HG03175 (cell line): ENCODE results near the gene TLL2.

Experiments used
- ATAC-seq: cut with Tn5 transposase; IDR thresholded peaks from one replicate; pipeline ENCODE4 v1.9.1; 2021; ENCODE audit warnings: mild to moderate bottlenecking, moderate library complexity; ENCODE audit not compliant: unreplicated experiment

TLL2 gene

DNA sequence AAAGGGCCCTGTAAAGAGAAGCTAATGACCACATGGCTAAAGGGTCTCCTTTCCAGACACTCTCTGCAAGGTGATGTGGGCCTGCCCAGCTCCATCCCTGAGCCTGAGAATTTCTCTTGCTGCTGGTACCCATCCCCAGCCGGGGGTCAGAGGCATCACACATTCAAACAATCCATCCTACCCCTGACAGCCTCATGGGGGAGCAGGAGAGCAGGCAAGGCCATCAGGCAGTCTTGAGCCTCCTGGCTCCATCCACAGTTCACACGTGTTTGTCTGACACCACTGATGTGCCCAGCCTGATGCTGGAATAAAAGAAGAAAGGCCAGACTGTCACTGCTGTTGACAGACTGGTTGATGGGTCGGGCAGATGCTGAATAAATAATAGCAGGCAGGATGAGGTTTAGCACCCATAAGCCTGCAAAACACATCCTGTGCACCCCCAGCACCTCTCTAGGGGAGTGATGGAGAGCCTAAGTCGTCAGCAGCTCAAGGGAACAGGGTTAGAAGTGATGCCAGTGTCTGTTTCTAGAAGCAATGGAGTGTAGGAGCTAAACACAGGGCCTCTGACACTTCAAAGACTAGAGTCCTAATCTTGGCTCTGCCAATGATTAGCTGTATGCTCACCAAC lies 43.5 kb downstream of the TLL2 start:
- ATAC-seq, result peak; percentile 47

DNA sequence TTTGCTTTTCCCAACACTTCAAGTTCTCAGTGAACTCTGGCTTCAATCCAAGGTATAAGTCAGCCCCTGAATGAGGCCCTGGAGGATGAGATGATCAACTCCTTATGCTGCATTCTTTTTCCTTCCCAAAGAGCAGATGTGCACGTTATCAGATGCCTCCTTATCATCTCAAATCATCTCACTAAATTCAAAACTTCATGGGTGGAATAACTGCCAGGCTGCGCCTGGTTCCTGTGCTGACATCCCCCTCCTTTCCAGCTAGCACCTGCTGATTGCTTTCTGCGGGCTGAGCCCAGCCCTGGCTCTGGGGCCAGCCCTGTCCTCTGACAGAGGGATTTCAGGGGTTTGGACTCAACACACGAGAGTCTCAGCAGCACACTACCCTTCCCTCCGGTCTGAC lies 44.9 kb downstream of the TLL2 start:
- no peak for ATAC-seq

DNA sequence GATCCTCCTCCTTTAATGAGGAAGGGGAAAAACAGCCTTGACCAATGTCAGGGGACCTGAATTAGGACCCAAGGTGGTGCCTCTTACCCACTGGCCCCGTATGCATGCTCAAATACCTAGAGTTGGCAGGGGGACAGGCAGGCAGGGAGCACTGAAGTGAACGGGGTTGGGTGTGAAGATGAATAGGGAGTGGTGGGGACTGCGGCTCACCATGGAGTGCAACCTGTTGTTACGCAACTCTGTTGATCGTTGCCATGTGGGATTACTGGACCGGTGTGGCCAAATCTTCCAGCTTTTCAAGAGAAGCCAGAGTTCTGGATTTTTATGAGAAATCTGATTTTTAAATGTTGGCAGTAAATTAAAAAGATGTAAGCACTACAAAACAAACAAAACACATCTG lies 48.1 kb downstream of the TLL2 start:
- ATAC-seq, result no peak

DNA sequence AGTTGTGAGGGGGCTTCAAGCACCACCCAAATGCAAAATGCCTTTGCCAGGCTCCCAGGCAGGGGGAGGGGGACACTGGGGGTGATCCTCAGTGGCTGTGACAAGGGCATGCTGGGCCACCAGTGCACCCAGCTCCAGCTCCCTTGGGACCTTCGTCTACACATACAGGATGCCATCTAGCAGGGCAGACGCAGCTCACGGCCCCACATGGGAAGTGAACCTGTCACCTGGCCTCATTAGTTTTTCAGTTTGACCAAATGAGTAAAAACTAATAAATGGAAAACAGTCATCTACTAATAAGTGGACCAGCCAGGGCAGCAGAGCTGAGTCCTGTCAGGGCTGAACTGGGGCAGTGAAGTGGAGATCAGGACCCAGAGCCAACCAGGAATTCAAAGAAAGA lies 50.2 kb downstream of the TLL2 start:
- ATAC-seq, result no peak

DNA sequence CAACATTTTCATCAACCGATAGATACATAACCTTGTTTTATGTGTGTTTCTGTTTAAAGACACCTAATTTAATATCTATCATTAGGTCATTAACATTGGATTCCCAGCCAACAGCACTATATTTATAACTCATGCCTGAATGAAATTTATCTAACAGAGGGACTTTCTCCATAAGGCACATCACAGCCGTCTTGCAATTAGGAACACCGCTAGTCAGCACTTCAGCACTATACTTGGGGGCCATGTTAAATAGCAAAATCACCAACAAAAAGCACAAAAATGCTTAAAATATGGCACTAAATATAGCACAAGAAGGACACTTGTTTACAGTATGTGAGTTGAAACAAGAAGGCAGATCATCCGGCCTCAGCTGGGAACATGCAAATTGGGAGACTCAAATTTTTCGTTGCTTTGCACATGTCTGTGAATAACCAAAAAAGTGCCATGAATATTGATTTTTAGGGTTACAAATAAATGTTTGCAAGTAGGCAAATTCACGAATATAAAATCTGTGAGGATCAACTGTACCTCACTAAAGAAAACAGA lies 51.0 kb downstream of the TLL2 start:
- ATAC-seq, result no peak

DNA sequence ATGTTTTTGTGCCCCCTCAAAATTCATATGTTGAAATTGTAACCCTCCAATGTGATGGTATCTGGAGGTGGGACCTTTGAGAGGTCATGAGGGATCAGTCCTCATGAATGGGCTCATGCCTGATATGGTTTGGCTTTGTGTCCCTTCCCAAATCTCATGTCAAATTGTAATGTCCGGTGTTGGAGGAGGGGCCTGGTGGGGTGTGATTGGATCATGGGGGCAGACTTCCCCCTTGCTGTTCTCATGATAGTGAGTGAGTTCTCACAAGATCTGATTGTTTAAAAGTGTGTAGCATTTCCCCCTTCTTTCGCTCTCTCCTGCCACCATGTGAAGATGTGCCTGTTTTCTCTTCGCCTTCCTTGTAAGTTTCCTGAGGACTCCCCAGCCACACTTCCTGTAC lies 53.4 kb downstream of the TLL2 start:
- no peak for ATAC-seq

DNA sequence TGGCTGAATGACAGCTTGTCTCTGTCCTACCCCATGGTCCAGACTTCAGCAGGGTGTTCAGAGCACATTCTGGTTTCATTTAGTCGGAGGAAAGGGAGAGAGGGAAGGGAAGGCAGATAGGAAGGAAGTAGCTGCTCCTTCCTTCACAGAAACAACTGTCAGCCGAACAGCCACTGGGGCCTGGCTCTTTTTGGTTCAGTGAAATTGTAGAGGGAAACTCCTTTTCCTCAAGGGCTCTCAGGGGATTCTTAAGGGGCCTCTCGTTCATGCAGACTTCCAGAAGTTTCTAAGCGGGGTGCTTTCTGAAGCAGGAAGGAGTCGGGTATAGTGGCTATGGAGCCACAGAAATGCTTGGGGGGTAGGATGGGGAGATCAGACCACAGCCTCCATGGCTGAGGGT lies 56.4 kb downstream of the TLL2 start:
- ATAC-seq, result no peak

DNA sequence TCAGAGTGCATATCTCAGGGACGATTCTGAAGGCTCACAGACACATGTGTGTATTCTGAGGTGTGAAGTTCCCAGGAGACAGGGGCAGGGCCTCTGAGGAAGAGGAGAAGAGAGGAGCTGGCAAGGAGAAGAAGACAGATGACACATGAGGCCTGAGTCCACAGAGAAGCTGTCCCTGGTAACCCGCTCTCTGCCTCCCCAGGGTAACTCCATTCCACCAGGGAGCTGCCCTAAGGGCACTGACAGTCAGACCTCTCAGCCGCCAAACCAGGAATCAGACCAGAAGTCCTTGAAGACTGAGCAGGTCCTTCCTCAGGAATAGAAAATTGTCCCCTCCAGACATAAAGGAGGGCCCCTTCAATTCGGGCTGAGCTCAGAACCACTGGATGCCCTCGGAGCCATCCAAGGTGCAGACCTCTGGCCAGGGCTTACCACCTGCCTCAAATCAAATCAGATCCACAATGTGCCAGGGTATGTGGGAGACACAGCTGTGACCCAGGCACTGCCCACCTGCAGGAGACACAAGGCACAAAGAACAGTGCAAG lies 57.4 kb downstream of the TLL2 start:
- no peak for ATAC-seq

DNA sequence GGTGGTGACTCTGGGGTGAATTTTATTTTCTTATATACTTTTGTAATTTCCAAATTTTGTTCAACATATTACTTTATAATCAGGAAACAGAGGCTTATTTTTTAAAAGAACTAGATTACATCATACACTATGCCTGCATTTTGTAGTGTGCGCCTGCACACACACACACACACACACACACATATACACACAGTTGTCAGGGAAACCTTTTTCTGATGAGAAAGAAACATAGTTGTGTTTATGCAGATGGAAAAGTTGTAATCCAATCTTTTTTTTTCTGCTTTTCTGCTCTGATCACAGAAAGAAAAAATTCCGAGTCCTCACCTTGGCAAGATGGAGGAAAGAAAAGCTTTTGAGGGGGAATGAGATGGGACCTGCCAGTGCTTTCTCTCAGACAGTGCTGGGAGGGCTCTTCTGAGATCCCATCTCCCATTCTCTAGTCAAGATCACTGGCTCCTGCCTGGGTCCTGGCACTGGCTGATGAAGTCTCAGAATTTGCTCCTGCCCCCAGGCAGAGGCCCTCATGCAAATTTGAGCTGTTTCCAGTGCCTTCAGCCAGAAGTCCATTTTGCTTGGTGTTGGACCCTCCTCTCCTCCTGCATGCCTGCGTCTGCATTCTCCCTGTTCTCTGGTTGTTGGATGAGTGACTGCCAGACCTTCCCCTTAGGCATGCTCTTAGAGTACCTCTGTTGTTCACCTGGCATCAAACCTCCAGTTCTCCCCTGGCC lies 59.7 kb downstream of the TLL2 start:
- no peak for ATAC-seq

DNA sequence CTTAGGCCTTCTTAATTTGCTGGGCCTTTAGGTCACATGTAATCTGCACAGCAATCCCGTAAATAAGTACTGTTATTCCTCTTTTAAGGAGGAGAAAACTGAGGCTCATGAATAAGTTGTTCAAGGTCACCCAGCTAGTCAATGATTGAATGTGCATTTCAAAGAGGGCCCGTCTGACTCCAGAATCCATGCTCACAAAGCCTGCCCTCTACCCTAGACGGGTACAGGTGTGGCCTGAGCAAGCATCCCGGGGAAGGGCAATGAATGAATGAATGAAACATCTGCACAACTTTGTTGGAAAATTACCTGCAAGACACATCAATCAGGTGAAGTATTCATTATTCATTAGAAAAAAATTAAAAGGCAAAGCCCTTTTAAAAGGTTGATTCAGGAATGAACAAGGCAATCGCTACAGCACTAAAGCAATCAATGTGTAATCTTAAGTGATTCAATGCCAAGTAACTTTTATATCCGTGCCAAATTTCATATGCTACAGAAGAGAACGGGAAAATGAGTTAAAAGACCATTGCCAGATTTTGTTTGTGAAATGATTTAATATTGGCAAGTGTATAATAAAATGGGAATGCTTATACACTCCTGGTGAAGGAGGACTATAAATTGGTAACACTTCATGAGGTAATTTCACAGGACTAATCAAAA lies 61.1 kb downstream of the TLL2 start:
- no peak for ATAC-seq

DNA sequence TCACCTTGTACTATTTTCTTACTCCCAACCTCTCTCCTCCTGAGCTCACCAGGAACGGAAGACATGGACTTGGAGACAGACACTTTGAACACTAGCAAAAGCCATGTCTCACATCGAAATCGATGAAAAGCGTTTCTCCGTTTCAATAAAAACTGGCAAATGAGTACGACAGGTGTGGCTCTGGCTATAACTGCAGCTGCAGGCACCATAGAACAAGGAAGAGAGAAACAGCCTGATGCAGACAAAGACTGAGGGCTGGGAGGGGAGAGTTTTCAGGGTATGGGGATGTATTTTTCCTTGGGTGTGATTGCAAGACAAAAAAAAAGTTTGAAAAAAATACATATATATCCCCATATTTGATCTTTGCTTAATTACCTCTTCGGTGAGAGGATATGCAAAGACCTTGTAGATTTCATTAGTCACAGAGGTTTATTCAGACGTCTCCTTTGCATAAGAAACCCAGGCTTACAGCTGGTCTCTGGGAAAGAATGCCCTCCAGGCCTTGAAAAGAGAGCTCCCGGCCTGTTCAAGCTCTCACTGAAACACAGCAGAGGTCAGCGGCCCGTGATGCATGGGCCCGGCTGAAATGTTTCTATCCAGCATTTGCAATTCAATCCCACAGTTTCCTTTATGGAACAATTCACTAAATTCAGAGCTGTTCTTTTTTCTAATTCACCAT lies 63.1 kb downstream of the TLL2 start:
- no peak for ATAC-seq

DNA sequence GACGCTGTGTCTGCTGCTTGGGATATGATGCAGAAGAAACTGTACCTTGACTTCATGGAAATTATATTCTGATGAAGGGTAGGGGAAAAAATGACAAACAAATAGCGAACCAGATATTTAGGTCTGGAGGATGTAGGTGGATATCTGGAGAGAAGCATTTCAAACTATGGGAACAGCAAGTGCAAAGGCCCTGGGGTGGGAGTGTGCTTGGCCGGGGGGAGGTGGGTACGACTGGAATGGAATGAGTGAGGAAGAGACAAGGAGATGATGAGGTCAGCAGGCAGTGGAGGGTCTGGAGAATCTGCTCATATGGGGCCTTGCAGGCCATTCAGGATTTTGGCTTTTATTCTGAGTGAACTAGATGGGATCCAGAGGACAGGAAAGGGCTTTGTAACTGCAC lies 65.2 kb downstream of the TLL2 start:
- ATAC-seq, result no peak

DNA sequence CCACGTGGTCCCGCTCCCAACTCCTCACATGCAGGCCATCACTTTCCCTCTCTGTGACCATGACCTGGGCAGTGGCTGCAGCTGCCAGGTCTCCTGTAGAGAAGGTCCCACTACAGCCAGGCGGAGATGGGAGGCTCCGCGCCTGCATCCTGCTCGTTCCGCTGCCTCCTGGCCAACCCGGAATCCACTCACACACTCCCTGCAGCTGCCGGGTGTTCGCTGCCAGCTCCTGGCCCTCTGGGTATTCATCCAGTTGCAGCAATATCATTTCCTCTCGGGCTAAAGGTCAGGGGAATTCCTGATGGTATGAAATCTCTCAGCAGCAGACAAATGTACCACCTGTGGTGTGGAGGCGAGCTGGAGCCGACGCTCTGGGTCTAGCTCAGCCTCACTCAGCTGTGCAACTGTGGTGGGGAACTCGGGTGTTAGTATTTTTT lies 65.7 kb downstream of the TLL2 start:
- ATAC-seq, result no peak

DNA sequence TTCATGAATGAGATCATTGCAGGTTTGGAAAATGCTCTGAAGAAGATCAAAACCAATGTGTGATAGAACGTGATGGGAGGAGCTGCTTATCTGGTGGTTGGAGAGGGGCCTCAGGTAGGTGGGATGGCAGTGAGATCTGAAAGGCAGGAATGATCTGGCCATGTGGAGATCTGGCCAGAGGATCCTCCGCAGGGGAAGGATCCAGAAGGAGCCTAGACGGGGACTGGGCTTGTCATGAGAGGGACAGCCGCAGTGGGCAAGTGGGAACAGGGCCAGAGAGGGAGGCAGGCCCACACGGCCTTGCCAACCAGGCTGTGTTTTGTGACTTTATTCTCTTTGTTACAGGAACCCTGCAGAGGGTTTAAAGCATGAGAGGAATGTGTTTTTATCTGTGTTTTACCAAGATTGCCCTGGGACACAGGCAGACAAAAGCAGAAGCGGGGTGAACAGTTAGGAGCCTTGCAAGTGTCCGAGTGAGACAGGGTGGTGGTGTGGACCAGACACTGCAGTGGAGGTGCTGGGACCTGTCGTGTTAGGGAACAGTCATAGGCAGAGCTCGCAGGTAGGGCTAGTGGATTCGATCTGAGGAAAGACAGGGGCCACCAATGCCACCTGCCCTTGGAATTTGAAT lies 66.6 kb downstream of the TLL2 start:
- no peak for ATAC-seq

DNA sequence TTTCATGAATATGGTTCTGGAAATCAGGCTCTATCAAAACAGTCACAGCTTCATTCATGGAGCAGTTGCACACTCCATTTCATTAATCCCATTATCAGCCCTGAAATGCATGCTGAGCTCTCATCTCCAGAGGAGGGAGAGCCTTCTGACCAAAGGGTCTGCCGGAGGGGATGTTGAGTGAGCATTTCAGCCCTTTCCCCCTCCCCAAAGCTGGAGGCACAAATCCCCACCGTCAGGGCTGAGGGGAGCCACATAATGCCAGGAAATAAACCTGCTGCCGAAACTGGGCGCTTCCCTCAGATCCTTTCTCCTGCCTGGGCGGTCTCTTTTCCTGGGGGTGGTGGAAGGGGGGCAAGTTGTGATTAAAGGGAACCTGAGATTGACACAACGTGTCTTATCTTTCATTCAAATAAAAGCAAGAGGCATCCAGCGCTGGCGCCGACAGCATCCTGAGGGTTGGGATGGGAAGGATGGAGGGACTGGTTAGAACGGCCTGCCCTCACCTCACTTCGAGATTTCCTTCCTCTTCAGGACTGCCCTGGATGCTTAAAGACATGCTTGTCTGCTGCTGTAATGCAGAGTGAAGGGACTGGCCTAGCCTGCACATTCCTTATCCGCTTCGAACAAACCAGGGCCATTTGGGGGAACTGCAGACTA lies 71.6 kb downstream of the TLL2 start:
- ATAC-seq, result no peak

DNA sequence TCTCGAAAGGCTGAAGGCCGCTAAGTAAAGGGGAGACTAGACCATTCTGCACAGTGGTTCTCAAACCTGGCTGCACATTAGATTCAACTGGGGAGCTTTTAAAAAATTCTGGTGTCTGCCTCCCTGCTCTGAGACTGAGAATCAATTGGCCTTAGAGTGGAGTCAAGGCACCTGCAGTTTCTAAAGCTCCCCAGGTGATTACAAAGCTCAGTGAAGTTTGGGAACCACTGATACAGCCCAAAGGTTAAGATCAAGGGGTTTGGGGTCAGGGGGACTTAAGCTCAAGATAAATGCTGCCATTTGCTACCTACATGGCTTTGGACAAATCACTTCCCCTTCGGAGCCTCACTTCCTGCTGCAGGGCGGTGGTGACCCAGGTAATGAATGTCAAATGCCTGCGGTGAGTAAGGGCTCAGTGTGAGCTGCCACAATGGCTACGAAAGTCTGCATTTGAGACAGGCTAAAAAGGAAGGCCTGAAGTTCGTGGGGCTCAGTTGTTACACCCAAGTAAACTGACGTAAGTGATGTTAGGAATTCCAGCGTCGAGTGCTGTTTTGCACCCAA lies 72.3 kb downstream of the TLL2 start:
- no peak for ATAC-seq

DNA sequence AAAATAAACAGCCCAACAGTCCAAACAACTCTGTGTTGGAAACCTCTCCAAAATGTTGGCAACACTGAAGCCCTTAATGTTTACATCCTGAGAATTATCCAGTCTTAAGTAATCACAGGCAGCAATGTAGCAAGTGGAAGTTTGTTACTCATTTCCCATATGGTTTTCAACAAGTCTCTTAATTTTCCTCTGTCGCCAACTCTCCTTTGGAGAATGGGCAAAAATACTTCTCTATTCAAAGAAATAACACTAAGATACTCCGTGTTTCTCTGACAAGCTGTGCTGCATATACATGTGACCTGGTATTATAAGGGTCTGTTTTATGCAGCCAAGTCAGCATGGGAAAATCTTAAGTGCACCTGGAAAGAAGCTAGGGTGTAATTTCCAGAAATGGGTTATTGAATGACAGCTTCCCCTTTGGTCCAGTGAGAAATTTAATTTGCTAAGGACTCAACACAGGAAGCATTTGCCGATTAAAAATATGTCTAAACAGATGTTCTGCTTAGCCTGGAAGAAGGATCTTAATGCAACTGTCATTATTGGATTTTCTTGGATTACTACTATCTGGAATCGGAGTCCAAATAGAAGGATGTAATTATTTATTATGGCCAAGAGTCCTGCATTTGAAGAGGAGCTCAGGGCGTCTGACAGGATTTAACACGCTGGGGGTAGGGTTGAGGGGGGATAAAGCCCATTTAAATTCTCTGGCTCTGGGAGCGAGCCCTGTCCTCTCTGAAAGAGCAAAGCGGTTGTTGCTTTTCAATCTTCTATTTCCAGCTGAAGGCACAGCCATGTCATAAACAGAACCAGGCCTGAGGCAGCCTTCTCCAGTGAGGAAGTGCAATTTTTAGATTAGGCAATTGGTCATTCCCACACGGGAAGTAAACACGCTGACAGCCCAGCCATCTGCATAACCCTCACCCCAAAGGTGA lies 73.1 kb downstream of the TLL2 start:
- no peak for ATAC-seq

DNA sequence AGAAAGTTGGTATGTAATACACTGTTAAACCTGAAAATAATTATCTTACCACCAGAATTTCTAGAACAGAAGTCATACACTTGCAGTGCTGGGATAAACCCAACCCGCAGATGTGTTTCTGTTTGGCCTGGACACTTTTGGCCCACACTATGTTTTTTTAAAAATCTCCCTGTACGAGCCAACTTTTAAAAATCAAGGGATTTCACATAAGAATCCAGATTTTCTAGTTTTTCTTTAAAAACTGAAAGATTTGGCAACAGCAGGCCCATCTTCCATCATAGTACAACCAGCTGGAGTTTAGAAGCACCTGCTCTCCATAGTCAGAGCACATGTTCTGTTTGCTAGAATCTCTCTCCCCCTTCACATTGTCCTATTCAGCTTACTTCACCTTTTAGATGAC lies 74.0 kb downstream of the TLL2 start:
- ATAC-seq, result no peak

DNA sequence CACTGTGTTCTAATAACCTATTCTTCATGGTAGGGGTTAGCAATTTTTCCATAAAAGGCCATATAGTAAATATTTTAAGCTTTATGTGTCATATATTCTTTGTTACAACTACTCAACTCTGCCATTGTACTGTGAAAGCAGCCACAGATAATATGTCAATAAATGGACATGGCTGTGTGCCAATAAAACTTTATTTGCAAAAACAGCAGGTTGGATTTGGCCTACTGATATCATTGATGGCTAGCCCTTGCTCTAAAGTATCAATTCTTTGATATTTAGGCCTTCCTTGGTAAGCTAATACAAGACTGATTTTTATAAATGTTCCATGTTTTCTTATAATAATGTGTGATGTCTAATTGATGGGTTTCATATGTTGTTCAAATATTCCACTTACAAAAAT lies 77.7 kb downstream of the TLL2 start:
- no peak for ATAC-seq
